ENCODE results near the gene TRIM69.
"Not testable (repeated sequence)": the region's sequence is repeated elsewhere in the genome, so short reads cannot be mapped to it uniquely, and the experiment has no call there.

The TRIM69 gene

DNA sequence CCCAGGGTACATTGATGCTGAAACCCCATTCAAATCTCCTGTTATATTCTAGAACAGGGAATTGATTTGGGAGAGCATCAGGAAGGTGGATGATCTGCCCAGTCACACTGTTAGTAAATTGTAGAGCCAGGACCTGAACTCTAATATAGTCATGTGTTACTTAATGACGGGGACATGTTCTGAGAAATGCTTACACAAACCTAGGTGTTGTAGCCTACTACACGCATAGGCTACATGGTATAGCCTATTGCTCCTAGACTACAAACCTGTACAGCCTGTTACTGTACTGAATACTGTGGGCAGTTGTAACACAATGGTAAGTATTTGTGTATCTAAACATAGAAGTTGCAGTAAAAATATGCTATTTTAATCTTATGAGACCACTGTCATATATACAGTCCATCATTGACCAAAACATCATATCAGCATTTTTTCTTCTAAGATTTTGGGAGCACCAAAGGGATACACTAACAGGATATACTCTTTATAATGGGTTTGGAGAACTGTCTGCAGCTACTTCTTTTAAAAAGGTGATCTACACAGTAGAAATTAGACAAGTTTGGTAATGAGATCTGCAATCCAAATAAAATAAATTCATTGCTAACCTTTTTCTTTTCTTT is 19.2 kb upstream of the TRIM69 start:
- DNase-seq = no peak

DNA sequence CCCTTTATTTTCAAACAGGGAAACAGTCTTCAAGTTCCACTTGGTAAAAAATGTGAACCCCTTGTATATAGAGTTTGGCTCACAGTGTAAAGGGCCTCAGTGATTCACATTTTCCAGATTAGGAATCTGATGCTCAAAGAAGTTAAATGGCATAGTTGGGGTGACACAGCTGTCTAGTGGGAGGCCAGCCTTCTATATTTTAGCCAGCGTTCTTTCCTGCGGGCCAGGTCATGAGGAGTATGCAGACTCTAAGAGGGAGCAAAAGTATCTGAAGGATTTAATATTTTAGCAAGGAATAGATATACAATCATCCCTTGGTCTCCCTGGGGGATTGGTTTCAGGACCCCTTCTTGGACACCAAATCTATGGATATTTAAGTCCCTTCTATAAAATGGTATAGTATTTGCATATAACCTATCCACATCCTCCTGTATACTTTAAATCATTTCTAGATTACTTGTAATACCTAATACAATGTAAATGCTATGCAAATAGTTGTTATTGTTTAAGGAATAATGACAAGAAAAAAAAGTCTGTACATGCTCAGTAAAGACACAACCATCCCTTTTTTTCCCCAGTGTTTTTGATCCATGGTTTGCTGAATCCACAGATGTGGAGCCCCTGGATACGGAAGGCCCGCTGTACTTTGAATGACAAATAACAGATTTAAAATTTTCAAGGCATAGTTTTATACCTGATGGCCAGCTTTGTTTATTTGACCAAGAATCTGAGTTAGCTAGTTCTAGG is 18.0 kb upstream of the TRIM69 start:
- DNase-seq = no peak

DNA sequence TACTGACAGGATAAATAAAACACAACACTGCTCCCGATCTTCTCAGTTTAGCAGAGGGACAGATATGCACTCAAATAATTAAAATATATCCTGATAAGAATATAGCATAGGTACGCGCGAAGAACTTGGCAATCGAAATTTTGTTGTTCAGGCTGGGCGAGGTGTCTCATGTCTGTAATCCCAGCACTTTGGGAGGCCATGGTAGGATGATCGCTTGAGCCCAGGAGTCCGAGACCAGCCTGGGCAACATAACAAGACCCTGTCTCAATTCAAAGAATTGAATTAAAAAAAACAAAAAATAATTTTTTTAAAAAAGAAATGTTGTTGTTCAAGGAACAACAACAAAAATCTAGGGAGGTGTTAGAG is 17.4 kb upstream of the TRIM69 start:
- no peak for DNase-seq

DNA sequence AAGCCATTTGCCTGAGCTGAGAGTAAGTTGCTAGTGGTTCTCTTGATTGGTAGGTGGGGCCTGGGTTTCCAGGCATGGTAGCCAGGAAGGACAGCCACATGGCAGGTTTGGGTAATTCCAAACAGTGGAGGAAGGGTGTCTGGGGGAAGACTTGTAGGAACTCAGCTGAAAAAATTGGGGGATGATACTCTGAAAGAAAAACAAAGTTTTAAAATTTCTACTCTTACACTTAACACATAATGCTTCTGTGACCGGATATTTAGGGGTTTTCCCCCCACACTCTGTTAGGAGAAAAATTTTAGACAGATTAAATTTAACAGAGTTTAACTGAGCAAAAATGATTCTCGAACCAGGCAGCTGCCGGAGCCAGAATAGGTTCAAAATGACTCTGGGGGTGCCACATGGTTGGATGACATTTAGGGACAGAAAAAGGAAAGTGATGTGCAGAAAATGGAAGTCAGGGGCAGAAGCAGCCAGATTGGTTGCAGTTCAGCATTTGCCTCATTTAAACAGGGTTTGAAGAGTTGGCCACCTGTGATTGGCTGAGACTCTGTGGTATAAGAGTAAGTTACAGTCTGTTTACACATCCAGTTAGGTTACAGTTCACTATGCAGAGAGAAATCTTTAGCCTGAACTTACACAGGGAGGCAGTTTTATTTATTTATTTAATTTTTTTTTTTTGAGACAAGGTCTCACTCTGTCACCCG is 16.9 kb upstream of the TRIM69 start:
- DNase-seq = no peak

DNA sequence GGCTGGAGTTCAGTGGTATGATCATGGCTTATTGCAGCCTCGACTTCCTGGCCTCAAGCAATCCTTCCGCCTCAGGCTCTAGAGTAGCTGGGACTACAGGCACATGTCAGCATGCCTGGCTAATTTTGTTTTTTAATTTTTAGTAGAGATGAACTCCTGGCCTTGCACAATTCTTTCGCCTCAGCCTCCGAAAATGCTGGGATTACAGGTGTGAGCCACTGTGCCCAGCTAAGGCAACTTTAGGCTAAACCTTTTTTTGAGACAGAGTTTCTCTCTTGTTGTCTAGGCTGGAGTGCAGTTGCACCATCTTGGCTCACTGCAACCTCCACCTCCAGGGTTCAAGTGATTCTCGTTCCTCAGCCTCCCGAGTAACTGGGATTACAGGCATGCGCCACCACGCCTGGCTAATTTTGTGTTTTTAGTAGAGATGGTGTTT is 16.3 kb upstream of the TRIM69 start:
- not testable (repeated sequence) for DNase-seq

DNA sequence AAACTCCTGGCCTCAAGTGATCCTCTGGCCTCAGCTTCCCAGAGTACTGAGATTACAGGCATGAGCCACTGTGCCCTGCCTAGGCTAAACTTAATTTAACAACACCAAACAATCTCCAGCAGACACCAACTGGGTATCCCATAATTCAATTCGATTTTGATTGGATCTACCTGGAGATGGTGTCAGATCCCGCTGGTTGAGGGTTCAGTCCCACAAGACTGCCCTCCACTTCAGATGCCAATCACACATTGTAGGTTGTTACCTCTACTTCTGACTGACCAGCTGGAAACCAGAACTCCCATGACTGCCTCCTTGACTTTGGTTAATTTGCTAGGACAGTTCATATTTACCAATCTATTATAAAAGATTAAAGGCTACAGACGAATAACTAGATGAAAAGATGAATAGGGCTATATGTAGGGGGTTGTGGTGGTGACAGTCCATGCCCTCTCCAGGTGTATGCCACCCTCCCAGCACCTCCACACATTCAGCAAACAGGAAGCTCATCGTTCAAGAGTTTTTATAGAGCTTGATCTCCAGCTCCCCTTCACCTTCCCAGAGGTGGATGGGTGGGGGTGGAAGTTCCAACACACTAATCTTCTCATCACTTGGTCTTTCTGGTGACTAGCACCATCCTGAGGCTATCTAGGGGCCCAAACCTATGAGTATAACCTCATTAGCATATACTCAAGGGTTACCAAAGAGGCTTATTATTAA is 15.7 kb upstream of the TRIM69 start:
- DNase-seq = no peak

DNA sequence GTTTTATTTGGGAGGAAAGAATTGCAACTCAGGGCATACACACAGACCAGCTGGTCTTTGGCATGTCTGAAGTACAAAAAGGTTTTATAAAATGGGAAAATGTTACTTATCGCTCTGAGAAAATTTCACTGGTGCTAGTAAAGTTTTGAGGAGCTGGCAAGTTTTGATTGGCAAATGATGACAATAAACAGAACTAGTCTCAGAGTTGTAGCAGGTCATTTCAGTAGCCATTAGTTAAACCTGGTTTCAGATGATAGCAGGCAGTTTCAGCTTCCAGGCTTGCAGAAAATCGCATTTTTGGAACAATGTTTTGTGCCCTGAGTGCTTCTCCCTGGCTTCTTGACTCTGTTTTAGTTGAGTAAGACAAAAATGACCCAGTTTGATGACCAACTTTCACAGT is 14.3 kb upstream of the TRIM69 start:
- no peak for DNase-seq

DNA sequence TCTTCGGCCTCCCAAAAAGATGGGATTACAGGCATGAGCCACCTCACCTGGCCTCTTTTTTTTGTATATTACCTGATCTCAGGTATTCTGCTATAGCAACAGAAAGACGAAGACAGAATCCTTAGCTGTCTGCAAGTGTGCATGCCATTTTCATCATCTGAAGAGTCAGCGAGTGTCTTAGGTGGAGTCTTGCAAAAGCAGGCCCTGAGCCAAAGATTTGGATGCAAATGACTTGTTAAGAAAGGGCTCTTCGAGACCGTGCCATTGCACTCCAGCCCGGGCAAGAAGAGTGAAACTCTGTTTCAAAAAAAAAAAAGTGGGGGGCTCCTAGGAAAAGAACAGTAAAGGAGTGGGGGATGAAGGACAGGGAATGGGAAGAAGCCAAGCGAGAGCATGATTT is 10.2 kb upstream of the TRIM69 start:
- DNase-seq = no peak

DNA sequence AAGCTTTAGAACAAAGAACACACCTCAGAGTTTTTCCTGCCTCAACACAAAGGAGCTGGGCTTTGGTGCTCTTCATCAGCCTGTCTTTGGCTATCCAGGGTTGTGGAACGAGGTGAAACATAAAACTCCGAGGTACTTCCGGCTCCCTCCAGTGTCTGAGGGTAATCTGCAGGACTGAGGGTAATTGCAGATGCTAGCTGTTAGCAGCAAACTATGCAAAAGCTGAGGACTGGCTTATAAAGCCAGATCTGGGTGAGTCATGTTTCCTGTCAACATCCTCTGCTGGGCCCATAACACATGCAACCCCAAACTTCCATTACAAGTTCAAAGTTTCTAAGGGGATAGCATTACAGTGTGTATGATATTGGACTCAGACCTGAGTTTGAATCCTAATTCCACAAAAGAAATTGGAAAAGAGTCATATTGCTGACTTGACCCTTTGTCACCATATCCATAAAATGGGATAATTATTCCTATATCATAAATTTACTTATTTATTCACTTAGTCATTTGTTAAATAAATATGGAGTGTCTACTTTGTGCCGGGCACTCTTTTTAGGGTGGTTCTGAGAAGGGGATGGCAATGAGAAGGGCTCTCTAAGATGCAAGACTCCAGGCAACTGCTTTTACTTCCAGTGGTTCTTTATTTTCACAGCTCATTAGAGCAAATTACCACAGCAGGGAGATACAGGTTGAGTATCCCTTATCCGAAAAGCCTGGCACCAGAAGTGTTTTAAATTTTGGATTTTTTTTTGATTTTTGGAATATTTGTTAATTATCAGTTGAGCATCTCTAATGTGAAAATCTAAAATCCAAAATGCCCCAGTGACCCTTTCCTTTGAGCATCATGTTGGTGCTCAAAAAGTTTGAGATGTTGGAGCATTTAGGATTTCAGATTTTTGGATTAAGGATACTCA is 9.5 kb upstream of the TRIM69 start:
- peak; percentile 65 for DNase-seq

DNA sequence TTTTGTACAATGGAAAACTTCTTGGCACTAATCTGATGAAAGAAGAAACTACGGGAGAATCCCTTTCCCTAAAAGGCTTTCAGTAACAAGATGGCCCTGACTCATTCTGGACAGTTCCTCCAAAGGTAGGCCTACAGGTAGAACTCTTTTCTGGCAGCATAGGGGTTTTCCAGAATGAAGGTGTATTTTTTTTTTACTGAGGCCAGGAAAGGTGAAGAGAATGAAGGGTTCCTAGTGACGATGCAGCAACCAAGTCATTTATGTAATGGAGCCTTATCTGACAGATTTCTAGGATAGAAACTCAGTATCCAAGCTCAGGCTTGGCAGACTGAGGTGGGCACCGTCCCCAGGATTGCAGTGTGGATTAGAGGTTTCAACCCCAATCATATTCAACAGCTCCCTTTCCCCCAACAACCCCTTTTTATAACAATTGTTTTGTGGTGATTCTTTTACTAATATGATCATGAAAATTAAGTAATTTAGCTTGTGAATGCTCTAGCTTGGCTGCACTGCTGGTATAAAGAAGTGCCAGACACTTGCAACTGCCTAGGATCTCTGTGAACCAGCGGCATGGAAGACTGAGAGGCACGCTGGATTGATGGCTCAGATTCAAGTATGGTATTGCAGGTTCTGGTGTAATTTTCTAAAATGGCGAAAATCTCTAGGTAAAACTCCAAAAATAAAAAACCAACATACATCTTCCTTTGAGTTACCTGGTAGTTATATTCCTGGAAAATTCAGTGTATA is 8.7 kb upstream of the TRIM69 start:
- no peak for DNase-seq

DNA sequence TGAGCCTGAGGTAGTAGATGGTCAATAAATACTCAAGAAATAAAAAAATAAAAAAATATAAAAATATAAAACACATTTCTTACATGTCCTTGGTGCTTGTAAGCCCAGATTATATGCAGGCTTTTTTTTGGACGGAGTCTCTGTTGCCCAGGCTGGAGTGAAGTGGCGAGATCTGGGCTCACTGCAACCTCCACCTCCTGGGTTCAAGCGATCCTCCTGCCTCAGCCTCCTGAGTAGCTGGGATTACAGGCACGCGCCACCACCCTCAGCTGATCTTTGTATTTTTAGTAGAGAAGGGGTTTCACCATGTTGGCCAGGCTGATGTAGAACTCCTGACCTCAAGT is 8.1 kb upstream of the TRIM69 start:
- not testable (repeated sequence) for DNase-seq

DNA sequence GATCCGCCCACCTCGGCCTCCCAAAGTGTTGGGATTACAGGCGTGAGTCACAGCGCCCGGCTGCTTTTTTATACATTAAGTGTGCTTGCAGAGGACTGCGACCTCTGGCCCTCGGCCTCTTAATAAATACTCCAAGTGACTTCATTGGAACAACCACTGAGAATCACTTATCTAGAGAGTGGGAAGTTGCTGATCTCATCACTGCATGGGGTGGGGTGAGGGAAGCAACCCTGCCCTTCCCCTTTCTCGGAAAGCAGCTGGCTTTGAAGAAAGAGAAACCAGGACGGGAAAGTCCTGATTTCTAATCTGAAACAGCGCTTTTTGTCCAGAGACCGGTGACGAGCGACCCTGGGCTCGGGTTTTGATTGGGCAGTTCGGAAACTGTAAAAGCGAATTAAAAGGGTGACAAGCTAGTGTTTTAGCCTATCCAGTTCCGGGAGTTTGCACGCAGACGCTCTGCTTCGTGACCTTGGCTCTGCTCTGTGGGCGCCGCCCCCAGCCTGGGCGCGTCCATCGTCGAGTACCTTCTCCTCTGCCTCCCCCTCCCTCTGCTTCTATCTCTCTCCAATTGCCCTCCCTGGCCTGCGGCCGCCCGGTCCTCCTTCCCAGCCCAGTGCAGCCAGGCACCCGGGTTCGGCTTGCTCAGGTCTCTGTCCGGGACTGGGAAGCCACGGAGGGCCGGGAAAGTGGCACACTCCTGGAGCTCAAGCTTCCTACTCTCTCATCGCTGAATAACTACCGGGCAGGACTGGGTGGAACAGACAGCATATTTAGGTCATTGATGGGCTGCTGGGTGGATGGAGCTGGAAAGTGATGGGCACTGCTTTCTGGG is 7.5 kb upstream of the TRIM69 start:
- peak; percentile 91 for DNase-seq

DNA sequence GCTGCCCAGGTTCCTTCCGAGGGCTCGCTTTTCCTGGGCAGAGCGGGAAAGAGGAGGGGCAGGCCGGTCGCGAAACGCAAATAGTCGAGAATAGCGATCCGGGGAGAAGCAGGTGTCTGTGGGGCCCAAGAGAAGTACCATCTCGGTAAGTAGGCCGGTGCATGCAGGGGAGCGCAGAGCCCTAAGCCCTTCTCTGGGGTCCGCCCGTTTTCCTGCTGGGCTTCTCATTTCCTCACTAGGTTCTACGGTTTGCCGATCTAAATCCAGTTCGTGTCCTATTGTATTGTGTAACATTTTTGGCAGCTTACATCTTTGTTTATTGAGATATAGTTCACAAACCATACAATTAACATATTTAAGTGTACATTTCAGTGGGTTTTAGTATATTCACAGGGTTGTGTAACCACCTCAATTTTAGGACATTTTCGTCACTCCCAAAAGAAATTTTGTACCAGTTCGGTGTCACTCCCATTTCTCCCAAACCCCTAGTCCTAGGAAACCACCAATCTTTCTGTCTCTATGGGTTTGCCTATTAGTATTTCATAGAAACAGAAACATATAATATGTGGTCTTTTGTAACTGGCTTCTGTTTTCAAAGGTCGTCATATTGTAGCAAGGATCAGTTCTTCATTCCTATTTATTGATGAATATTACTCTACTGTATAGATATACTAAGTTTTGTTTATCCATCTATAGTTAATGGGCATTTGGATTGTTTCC is 6.8 kb upstream of the TRIM69 start:
- no peak for DNase-seq

DNA sequence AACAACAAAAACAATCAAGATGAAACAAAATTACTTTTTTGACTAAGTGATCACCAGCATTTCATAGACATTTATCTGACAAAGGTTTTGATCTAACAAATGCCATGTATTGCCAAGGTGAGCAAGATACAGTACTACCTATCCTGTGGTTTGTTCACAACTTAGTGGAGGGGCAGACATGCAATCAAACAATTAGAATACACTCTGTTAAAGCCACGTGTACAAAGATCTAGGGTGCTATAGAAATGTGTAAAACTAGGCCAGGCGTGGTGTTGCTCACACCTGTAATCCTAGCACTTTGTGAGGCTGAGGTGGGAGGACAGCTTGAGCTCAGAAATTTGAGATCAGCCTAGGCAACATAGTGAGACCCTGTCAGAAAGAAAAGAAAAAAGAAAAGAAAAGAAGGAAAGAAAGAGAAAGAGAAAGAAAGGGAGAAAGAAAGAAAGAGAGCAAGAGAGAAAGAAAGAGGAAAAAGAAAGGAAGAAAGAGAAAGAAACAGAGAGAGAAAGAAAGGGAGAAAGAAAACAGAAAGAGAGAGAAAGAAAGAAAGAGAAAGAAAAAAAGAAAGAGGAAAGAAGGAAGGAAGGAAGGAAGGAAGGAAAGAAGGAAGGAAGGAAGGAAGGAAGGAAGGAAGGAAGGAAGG is 1.4 kb upstream of the TRIM69 start:
- DNase-seq = no peak

DNA sequence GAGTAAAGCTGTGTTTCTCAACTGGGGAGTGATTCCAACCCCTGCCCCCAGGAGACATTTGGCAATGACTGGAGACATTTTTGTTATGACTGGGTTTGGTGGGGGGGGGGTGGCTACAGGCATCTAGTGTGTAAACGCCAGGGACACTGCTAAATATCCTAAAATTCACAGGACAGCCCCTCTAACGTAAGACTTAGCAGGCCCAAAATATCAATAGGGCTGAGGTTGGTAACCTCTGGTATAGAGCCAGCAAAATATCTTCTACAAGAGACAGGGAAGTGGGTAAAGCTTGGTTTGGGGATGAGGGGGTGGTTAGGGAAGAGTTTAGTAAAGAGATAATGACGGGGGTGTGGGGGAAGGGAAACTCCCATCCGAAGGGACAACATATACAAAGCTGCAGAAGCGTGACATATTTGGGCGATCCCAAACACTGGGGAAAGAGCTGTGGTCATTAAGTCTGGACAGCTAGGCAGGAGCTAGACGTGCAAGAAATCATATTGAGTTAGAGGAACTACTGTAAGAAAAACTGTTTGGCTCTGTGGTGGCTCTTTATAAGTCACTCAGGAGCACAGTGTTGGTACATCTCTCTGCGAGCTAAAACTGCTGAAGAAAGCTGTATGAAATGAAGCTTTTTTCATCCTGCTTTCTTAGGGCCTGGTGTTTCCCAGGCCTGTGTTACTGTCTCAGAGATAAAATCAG is 697 bp upstream of the TRIM69 start:
- DNase-seq = no peak

DNA sequence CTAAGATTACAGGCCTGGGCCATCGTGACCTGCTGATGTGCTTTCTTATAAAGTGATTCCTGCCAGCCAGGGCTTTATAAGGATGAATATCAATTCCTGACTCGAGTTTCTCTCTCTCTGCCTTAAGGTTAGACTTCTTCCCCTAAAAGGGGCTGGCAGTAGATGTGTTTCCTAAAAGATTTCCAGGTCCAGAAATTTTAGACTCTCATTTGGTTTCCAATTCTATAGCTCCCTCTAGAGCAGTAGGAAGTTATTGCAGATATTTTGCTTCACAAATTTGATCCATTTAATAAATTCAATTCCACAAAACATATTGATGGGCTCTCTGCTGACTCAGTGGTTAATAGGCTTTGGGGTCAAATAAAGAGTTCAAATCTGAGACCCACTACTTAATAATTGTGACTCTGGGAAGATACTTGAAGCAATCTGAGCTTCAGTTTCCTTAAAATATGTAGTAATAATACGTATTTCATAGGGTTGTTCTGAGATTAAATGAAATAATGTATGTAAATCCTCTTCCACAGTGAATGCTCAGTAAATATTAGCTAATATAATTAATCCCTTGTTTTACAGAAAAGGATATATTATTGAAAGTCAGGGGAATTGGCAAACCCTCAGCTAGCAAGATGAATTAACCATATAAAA is 2.1 kb downstream of the TRIM69 start:
- DNase-seq = no peak

DNA sequence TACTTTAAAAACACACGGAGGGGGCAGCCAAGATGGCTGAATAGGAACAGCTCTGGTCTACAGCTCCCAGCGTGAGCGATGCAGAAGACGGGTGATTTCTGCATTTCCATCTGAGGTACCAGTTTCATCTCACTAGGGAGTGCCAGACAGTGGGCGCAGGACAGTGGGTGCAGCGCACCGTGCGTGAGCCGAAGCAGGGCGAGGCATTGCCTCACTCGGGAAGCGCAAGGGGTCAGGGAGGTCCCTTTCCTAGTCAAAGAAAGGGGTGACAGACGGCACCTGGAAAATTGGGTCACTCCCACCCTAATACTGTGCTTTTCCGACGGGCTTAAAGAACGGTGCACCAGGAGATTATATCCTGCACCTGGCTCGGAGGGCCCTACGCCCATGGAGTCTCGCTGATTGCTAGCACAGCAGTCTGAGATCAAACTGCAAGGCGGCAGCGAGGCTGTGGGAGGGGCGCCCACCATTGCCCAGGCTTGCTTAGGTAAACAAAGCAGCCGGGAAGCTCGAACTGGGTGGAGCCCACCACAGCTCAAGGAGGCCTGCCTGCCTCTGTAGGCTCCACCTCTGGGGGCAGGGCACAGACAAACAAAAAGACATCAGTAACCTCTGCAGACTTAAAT is 3.0 kb downstream of the TRIM69 start:
- peak; percentile 22 for DNase-seq

DNA sequence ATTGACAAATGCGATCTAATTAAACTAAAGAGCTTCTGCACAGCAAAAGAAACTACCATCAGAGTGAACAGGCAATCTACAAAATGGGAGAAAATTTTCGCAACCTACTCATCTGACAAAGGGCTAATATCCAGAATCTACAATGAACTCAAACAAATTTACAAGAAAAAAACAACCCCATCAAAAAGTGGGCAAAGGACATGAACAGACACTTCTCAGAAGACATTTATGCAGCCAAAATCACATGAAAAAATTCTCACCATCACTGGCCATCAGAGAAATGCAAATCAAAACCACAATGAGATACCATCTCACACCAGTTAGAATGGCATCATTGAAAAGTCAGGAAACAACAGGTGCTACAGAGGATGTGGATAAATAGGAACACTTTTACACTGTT is 7.1 kb downstream of the TRIM69 start:
- DNase-seq = not testable (repeated sequence)
